K562 (cell line): ENCODE results near the gene ARHGEF7. TPM values are rescaled to one million over a fixed set of nuclear protein-coding genes. Genes with fewer than 3 reads are reported as not detected.

Experiments
- ATAC-seq: fragments of 200-7000 bp; cut with Tn5 transposase; 3 replicates; pipeline ENCODE4 v1.9.1; 2020; ENCODE audit warnings: moderate library complexity
- BruUV-seq: library from RNA; stranded (reverse); fragments of 400-500 nt; replicated peaks from 2 replicates; lab custom pipeline; 2021; lab: Mats Ljungman, UMichigan
- CTCF ChIA-PET: fragments of 300-600 bp; formaldehyde crosslinking; extraction: SDS; loops from one replicate; lab custom pipeline; 2021; ENCODE audit warnings: low intra/inter-chr PET ratio; lab: Yijun Ruan, JAX
- POLR2A ChIA-PET: fragments of 300-600, 350-650 bp; sonication (Branson Sonifier 250); formaldehyde crosslinking; extraction: SDS; loops from one replicate; lab custom pipeline; 2021; ENCODE audit warnings: antibody characterized with exemption, inconsistent platforms; lab: Yijun Ruan, JAX
- DNase-seq, 4 experiments: peaks; one replicate each; pipeline versions ENCODE4 v3.0.0 to v3.0.0-alpha.2; 2011 to 2018; ENCODE audit warnings: low spot score in 3 of 4, mixed read lengths in 3 of 4; ENCODE audit errors: extremely low read depth in 1 of 4
- FAIRE-seq: peaks from 2 replicates; lab custom pipeline; 2011; peaks lifted over from hg19 to GRCh38; lab: Jason Lieb, UNC
- H2AFZ ChIP-seq: 2 replicates; pipeline ENCODE4 v1.6.0; 2011; ENCODE audit warnings: low read depth, low read length, control low read depth, inconsistent platforms
- H3K27ac ChIP-seq: fragments of 200-600 bp; 3 replicates; pipeline ENCODE4 v1.8.0; 2011; ENCODE audit warnings: low read depth, mild to moderate bottlenecking, control low read depth, inconsistent platforms, low read length, moderate library complexity, mixed read lengths; ENCODE audit errors: extremely low read depth
- H3K27me3 ChIP-seq, 2 experiments: fragments of 300-600 bp in 1 of 2; 2 replicates in 1 of 2; 3 replicates in 1 of 2; pipeline versions ENCODE4 v1.6.0 to v1.8.0; 2011; ENCODE audit warnings: inconsistent platforms in 2 of 2, low read length in 2 of 2, mild to moderate bottlenecking in 1 of 2, mixed read lengths in 1 of 2, moderate library complexity in 1 of 2; ENCODE audit not compliant: control insufficient read depth in 2 of 2, insufficient read depth in 2 of 2
- H3K36me3 ChIP-seq: fragments of 300-600 bp; 3 replicates; pipeline ENCODE4 v1.8.0; 2011; ENCODE audit warnings: mild to moderate bottlenecking, low read length, inconsistent platforms; ENCODE audit not compliant: control insufficient read depth, insufficient read depth
- H3K4me1 ChIP-seq, 2 experiments: fragments of 200-600 bp in 1 of 2; replicated peaks in 1 of 2; 2 replicates in 1 of 2; 3 replicates in 1 of 2; pipeline versions ENCODE4 v1.5.1 to v1.8.0; 2011; ENCODE audit warnings: inconsistent platforms in 2 of 2, low read length in 2 of 2, mild to moderate bottlenecking in 1 of 2, mixed read lengths in 1 of 2, moderate library complexity in 1 of 2; ENCODE audit not compliant: control insufficient read depth in 2 of 2, insufficient read depth in 2 of 2
- H3K4me2 ChIP-seq: 2 replicates; pipeline ENCODE4 v1.6.1; 2011; ENCODE audit warnings: low read length, control low read depth, inconsistent platforms, mixed read lengths; ENCODE audit not compliant: insufficient read depth
- H3K4me3 ChIP-seq: fragments of 200-600 bp; sonication (generic), shearing (Covaris generic); 2 replicates; pipeline ENCODE4 v1.5.1; 2016; ENCODE audit warnings: control low read depth, inconsistent platforms
- H3K79me2 ChIP-seq: fragments of 200-600 bp; 3 replicates; pipeline ENCODE4 v1.8.0; 2011; ENCODE audit warnings: low read length, inconsistent platforms; ENCODE audit not compliant: control insufficient read depth, insufficient read depth
- H3K9ac ChIP-seq, 2 experiments: 2 replicates each; pipeline versions ENCODE4 v1.6.0 to v1.6.1; 2011; ENCODE audit warnings: low read depth in 2 of 2, low read length in 2 of 2, control low read depth in 1 of 2, inconsistent platforms in 1 of 2, mild to moderate bottlenecking in 1 of 2, mixed read lengths in 1 of 2; ENCODE audit not compliant: insufficient read depth in 1 of 2
- H3K9me1 ChIP-seq: one replicate; pipeline ENCODE4 v1.6.0; 2011; ENCODE audit warnings: inconsistent platforms, mild to moderate bottlenecking, low read length, moderate library complexity; ENCODE audit not compliant: control insufficient read depth, insufficient read depth
- H3K9me3 ChIP-seq: replicated peaks from 2 replicates; pipeline ENCODE4 v1.5.1; 2011; ENCODE audit warnings: low read depth, low read length, inconsistent platforms; ENCODE audit not compliant: control insufficient read depth, insufficient read depth
- H4K20me1 ChIP-seq: replicated peaks from 2 replicates; pipeline ENCODE4 v1.6.1; 2011; ENCODE audit warnings: low read length, inconsistent platforms, mixed read lengths; ENCODE audit not compliant: control insufficient read depth, insufficient read depth
- POLR3A ChIP-seq: IDR thresholded peaks from 2 replicates; pipeline ENCODE4 v1.6.1; 2011; ENCODE audit warnings: borderline replicate concordance, mild to moderate bottlenecking, moderate library complexity; ENCODE audit not compliant: insufficient read length, insufficient read depth; ENCODE audit errors: extremely low read depth
- SMAD1 ChIP-seq: fragments of 150-350 bp; IDR thresholded peaks from 2 replicates; pipeline ENCODE4 v1.6.1; 2014; ENCODE audit warnings: low read length, low read depth; ENCODE audit not compliant: partially characterized antibody
- WGBS: fragments of 100-300 bp; shearing (Covaris generic); methylation state at CpG from one replicate; pipeline ENCODE4 v1.1.6; 2016; ENCODE audit warnings: low coverage, mixed read lengths; ENCODE audit not compliant: insufficient coverage; ENCODE audit errors: missing lambda C conversion rate; 5-methylcytosine and 5-hydroxymethylcytosine counted together
- in situ Hi-C: fragments of 300-500 bp; cut with MboI; formaldehyde crosslinking; loops from 4 replicates; pipeline ENCODE4 v1.15.0; 2018; ENCODE audit warnings: inconsistent platforms, mixed read lengths
- intact Hi-C: fragments of 100-400 bp; cut with micrococcal nuclease; formaldehyde crosslinking; loops from 2 replicates; pipeline ENCODE4 v1.14.2; 2022
- polyA plus RNA-seq, 8 experiments: library from polyadenylated mRNA; depleted of rRNA in 4 of 8; stranded (reverse) in 5 of 8; unstranded in 3 of 8; fragments of >200 nt; fragmentation: Nextera tagmentation in 2 of 8; fragmentation: Illumina TruSeq in 1 of 8; extraction: Ambion mirVana in 2 of 8; extraction: Trizol in 1 of 8; gene quantifications; 2 replicates each; pipeline versions ENCODE4 v1.2.1 to v1.2.3, GENCODE V29; 2011 to 2014; ENCODE audit warnings: inconsistent platforms in 1 of 8, missing spikeins in 1 of 8
- total RNA-seq, 7 experiments: library from RNA; depleted of rRNA in 6 of 7; stranded (reverse); fragments of >200 nt in 6 of 7; fragmentation: Illumina TruSeq in 2 of 7; extraction: Trizol in 2 of 7; gene quantifications; 2 replicates each; pipeline versions ENCODE4 v1.2.1 to v1.2.3, GENCODE V29; 2011 to 2021; ENCODE audit warnings: low replicate concordance in 1 of 7

ARHGEF7 gene
- total and polyA plus RNA-seq, 9 of the 15 experiments (the other 6 are each of a cell fraction or from before 2014, with no cell fraction given) = 2.1 to 26.8 (median 17.5) TPM

DNA sequence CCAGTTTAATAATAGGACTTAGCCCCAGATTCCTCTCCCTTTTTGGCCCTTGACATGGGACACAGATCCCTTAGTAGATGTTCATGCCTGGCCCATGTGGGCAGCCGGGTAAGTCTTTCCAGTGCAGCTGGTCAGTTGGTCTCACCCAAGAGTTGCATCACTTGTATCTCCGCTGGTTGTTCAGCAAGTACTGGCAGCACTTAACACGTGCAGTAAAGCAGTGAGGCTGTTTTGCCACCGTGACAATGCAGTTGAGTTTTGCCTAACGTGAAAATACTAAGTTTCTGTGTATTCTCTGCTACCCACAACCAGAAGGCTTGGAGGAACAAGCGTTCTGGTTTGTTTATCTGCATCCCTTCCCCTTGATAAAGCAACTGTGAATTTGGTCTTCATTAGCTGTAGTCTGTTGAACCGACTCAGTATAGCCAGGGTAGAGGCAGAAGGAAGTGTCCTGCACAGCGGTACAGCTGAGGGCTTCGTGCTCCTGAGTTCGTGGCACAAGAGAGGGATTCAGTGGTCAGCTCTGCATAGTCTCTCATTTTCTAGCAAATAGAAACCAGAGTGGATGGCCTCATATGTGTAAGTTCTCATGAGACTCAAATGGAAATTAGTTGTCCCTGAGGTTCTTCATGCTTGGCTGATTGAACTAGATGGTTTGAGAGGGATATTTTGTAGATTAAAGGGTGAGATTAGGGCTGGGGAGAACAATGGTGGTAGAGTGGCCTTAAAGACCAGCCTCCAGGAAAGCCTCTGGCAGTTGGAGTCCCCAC, 50.3 kb downstream of the ARHGEF7 start:
- ChIA-PET POLR2A (interaction anchor here (0.9 kb wide), 1 partner anchor 11 kb away, joined by 3 read pairs; no protein-coding TSS in a partner anchor), CTCF (no interaction called here)
- H2AFZ ChIP-seq = no peak overlapping the region
- H3K36me3 ChIP-seq = peaks cover 35% of the 10 kb centered on the region; the same call in 2 of the 3 replicates
- no peaks in the 10 kb centered on the region for H3K27me3 ChIP-seq
- in situ Hi-C loops (no loop called here), intact Hi-C loops (no loop called here)
- FAIRE-seq = no peak
- H3K79me2 ChIP-seq = peaks cover 82% of the 10 kb centered on the region
- H3K4me2 ChIP-seq = no peak overlapping the region
- 76% methylated on average over 10 of the region's 10 CpGs for WGBS
- no peak for DNase-seq
- H3K9ac ChIP-seq = no peak overlapping the region
- H4K20me1 ChIP-seq = no peaks in the 10 kb centered on the region
- no peaks in the 10 kb centered on the region for H3K9me1 ChIP-seq
- no peak for ATAC-seq
- H3K27ac ChIP-seq = no peak overlapping the region
- TF ChIP-seq POLR3A = no peak
- no peak for TF ChIP-seq SMAD1
- 0 out of 2 replicates have a peak, but pooled peaks cover 2% of the 10 kb centered on the region for H3K9me3 ChIP-seq
- peaks cover 0 to 5% of the 10 kb centered on the region in 2 experiments; a peak in 2 of 5 replicates for H3K4me1 ChIP-seq
- no TSS peak for BruUV-seq
- no peak overlapping the region for H3K4me3 ChIP-seq
